H9 (cell line): Measurements from ENCODE around the gene RPS15. TPM values are rescaled to one million over a fixed set of nuclear protein-coding genes. Genes with fewer than 3 reads are reported as not detected.

ENCODE experiments used
- DNase-seq: peaks from one replicate; pipeline ENCODE4 v3.0.0-alpha.2; 2017
- H2AFZ ChIP-seq: one replicate; pipeline ENCODE4 v1.6.1; 2013; ENCODE audit warnings: mild to moderate bottlenecking, low read length, control low read depth, moderate library complexity
- H2AK5ac ChIP-seq: 2 replicates; pipeline ENCODE4 v1.6.1; 2013; ENCODE audit warnings: low read length, control low read depth, mixed read lengths; ENCODE audit not compliant: insufficient read length
- H2BK120ac ChIP-seq: one replicate; pipeline ENCODE4 v1.6.1; 2013; ENCODE audit warnings: low read depth, mild to moderate bottlenecking, low read length, control low read depth, inconsistent platforms; ENCODE audit not compliant: poor library complexity, severe bottlenecking
- H2BK12ac ChIP-seq: 2 replicates; pipeline ENCODE4 v1.6.1; 2013; ENCODE audit warnings: low read length, control low read depth, mixed read lengths, low read depth; ENCODE audit not compliant: insufficient read length
- H2BK15ac ChIP-seq: 2 replicates; pipeline ENCODE4 v1.6.1; 2013; ENCODE audit warnings: low read depth, low read length, control low read depth
- H2BK20ac ChIP-seq: one replicate; pipeline ENCODE4 v1.6.1; 2013; ENCODE audit warnings: low read depth, mild to moderate bottlenecking, low read length, control low read depth, inconsistent platforms; ENCODE audit not compliant: poor library complexity, severe bottlenecking
- H2BK5ac ChIP-seq: 2 replicates; pipeline ENCODE4 v1.6.1; 2013; ENCODE audit warnings: low read length, control low read depth, mixed read lengths; ENCODE audit not compliant: insufficient read length
- H3K14ac ChIP-seq: 2 replicates; pipeline ENCODE4 v1.6.1; 2013; ENCODE audit warnings: low read length, control low read depth; ENCODE audit not compliant: insufficient read depth
- H3K18ac ChIP-seq: 2 replicates; pipeline ENCODE4 v1.6.1; 2013; ENCODE audit warnings: low read depth, mild to moderate bottlenecking, mixed read lengths, low read length, control low read depth; ENCODE audit not compliant: insufficient read length
- H3K23ac ChIP-seq: 2 replicates; pipeline ENCODE4 v1.6.1; 2013; ENCODE audit warnings: low read length, control low read depth, mixed read lengths, low read depth; ENCODE audit not compliant: insufficient read length
- H3K23me2 ChIP-seq: 2 replicates; pipeline ENCODE4 v1.6.1; 2013; ENCODE audit warnings: low read depth, mild to moderate bottlenecking, mixed read lengths, low read length, control low read depth; ENCODE audit not compliant: insufficient read length, poor library complexity, severe bottlenecking
- H3K27ac ChIP-seq: 2 replicates; pipeline ENCODE4 v1.5.1; 2013; ENCODE audit warnings: low read length, control low read depth, mixed read lengths, low read depth; ENCODE audit not compliant: insufficient read length
- H3K27me3 ChIP-seq: 2 replicates; pipeline ENCODE4 v1.6.1; 2013; ENCODE audit warnings: low read length, control low read depth, inconsistent platforms; ENCODE audit not compliant: insufficient read depth
- H3K4ac ChIP-seq: 2 replicates; pipeline ENCODE4 v1.6.1; 2013; ENCODE audit warnings: low read depth, mild to moderate bottlenecking, control low read depth, inconsistent platforms, low read length, moderate library complexity
- H3K4me1 ChIP-seq: 2 replicates; pipeline ENCODE4 v1.6.1; 2013; ENCODE audit warnings: low read length, control low read depth, inconsistent platforms; ENCODE audit not compliant: insufficient read depth
- H3K4me2 ChIP-seq: 2 replicates; pipeline ENCODE4 v1.6.1; 2013; ENCODE audit warnings: low read length, control low read depth, mixed read lengths; ENCODE audit not compliant: insufficient read length, insufficient read depth
- H3K56ac ChIP-seq: 2 replicates; pipeline ENCODE4 v1.6.1; 2013; ENCODE audit warnings: low read depth, mild to moderate bottlenecking, mixed read lengths, low read length, control low read depth; ENCODE audit not compliant: insufficient read length
- H3K79me1 ChIP-seq: 2 replicates; pipeline ENCODE4 v1.6.1; 2013; ENCODE audit warnings: low read depth, mild to moderate bottlenecking, moderate library complexity, low read length, control low read depth, inconsistent platforms; ENCODE audit not compliant: insufficient read depth, poor library complexity, severe bottlenecking
- H3K79me2 ChIP-seq: 2 replicates; pipeline ENCODE4 v1.6.1; 2013; ENCODE audit warnings: low read length, control low read depth, inconsistent platforms; ENCODE audit not compliant: insufficient read depth
- H3K9ac ChIP-seq: 2 replicates; pipeline ENCODE4 v1.6.1; 2013; ENCODE audit warnings: low read length, control low read depth, mixed read lengths; ENCODE audit not compliant: insufficient read length; ENCODE audit errors: extremely low read depth
- H3K9me3 ChIP-seq: one replicate; pipeline ENCODE4 v1.6.1; 2013; ENCODE audit warnings: low read depth, low read length, inconsistent platforms; ENCODE audit not compliant: control insufficient read depth
- H3T11ph ChIP-seq: one replicate; pipeline ENCODE4 v1.6.1; 2013; ENCODE audit warnings: mild to moderate bottlenecking, low read length, control low read depth, inconsistent platforms
- H4K20me1 ChIP-seq: one replicate; pipeline ENCODE4 v1.6.1; 2013; ENCODE audit not compliant: control insufficient read depth, insufficient read length, insufficient read depth
- H4K5ac ChIP-seq: 2 replicates; pipeline ENCODE4 v1.6.1; 2013; ENCODE audit warnings: low read depth, mild to moderate bottlenecking, mixed read lengths, low read length, control low read depth; ENCODE audit not compliant: insufficient read length
- H4K8ac ChIP-seq: replicated peaks from 2 replicates; pipeline ENCODE4 v1.6.1; 2013; ENCODE audit warnings: low read length, control low read depth, mixed read lengths, low read depth; ENCODE audit not compliant: insufficient read length
- H4K91ac ChIP-seq: 2 replicates; pipeline ENCODE4 v1.6.1; 2013; ENCODE audit warnings: low read depth, mild to moderate bottlenecking, moderate library complexity, mixed read lengths, low read length, control low read depth; ENCODE audit not compliant: insufficient read length
- H3K27ac Mint-ChIP-seq, 3 experiments: 2 replicates in 2 of 3; 3 replicates in 1 of 3; pipeline ENCODE4 v1.8.0; 2020 to 2021; ENCODE audit warnings: mixed read lengths in 3 of 3, mild to moderate bottlenecking in 1 of 3, moderate library complexity in 1 of 3
- H3K27me3 Mint-ChIP-seq: 2 replicates; pipeline ENCODE4 v1.8.0; 2021; ENCODE audit warnings: low read depth, mild to moderate bottlenecking, moderate library complexity, mixed read lengths
- H3K36me3 Mint-ChIP-seq, 3 experiments: 2 replicates in 2 of 3; 3 replicates in 1 of 3; pipeline ENCODE4 v1.8.0; 2020 to 2021; ENCODE audit warnings: low read depth in 3 of 3, mixed read lengths in 3 of 3; ENCODE audit not compliant: insufficient read depth in 1 of 3
- H3K4me1 Mint-ChIP-seq, 2 experiments: 2 replicates each; pipeline ENCODE4 v1.8.0; 2020; ENCODE audit warnings: mixed read lengths in 2 of 2
- H3K4me3 Mint-ChIP-seq, 2 experiments: 2 replicates in 1 of 2; 3 replicates in 1 of 2; pipeline ENCODE4 v1.8.0; 2020 to 2021; ENCODE audit warnings: mild to moderate bottlenecking in 2 of 2, mixed read lengths in 2 of 2, moderate library complexity in 1 of 2
- H3K9me3 Mint-ChIP-seq, 2 experiments: 2 replicates in 1 of 2; 3 replicates in 1 of 2; pipeline ENCODE4 v1.8.0; 2020; ENCODE audit warnings: mild to moderate bottlenecking in 2 of 2, mixed read lengths in 2 of 2, moderate library complexity in 1 of 2
- CTCF ChIP-seq: fragments of 200-600 bp; sonication (generic); conservative IDR thresholded peaks from 3 replicates; pipeline ENCODE4 v1.8.0; 2021; ENCODE audit warnings: antibody characterized with exemption, mild to moderate bottlenecking
- WGBS: extraction: QIAGEN DNeasy Blood & Tissue Kit; methylation state at CpG from one replicate; pipeline ENCODE4 v1.1.7; 2013; ENCODE audit warnings: missing lambda C conversion rate, low lambda C conversion rate, mixed read lengths; ENCODE audit not compliant: insufficient read length; ENCODE audit errors: extremely low coverage; 5-methylcytosine and 5-hydroxymethylcytosine counted together
- total RNA-seq: library from RNA; stranded (reverse); gene quantifications from 2 replicates; pipeline ENCODE4 v1.2.1, GENCODE V29; 2021

RPS15 gene
- total RNA-seq, 1 experiment from 2014 or later: 1,628 TPM

- Mint-ChIP-seq H3K36me3 (peaks cover 0 to 13% (median 5%) of the 10 kb centered on the region in 3 experiments; a peak in 3 of 7 replicates), H3K27ac (no peak overlapping the region), H3K4me1 (peaks cover 12 to 37% of the 10 kb centered on the region in 2 experiments), H3K27me3 (peaks cover 82% of the 10 kb centered on the region), H3K9me3 (no peaks in the 10 kb centered on the region; a peak in 1 of 5 replicates), H3K4me3 (peak overlapping the region in 1 of 2 experiments; percentile 60; a peak in 2 of 5 replicates)
- Histone ChIP-seq H3K23ac (no peak overlapping the region), H3K9ac (no peak overlapping the region), H2BK5ac (no peak overlapping the region), H2BK120ac (no peak overlapping the region), H3K4me1 (no peaks in the 10 kb centered on the region; the same call in 1 of the 2 replicates), H3K79me1 (no peaks in the 10 kb centered on the region), H4K5ac (no peak overlapping the region), H3K14ac (no peak overlapping the region), H3K79me2 (no peaks in the 10 kb centered on the region), H3K27ac (no peak overlapping the region), H2BK20ac (no peak overlapping the region), H2BK15ac (no peak overlapping the region), H4K91ac (no peak overlapping the region), H3K4me2 (no peak overlapping the region), H3K18ac (no peak overlapping the region), H3T11ph (no peak overlapping the region), H2BK12ac (no peak overlapping the region), H3K27me3 (peaks cover 10% of the 10 kb centered on the region; the same call in 1 of the 2 replicates), H3K9me3 (no peaks in the 10 kb centered on the region), H3K23me2 (peaks cover 15% of the 10 kb centered on the region), H3K4ac (no peak overlapping the region), H2AK5ac (no peak overlapping the region), H3K56ac (no peak overlapping the region), H4K20me1 (no peaks in the 10 kb centered on the region), H4K8ac (no peak overlapping the region), H2AFZ (no peak overlapping the region)
- DNase-seq: no peak
- WGBS: no CpG with 5 or more reads among the region's 22 CpGs
- no peak for TF ChIP-seq CTCF
These were observed 16.8 kb downstream of the RPS15 start for GRCh38 chr19:1455002-1455335.
